OCI-LY1 (cell line): Measurements from ENCODE around the gene ANKRD30A.

Experiments used
- CTCF ChIP-seq: fragments of 200-600 bp; sonication (generic), shearing (Covaris generic); IDR thresholded peaks from 2 replicates; pipeline ENCODE4 v1.5.1; 2017; ENCODE audit warnings: mild to moderate bottlenecking, antibody characterized with exemption, low read length, moderate library complexity, mixed read lengths
- EZH2 ChIP-seq: fragments of 200-600 bp; sonication (generic), shearing (Covaris generic); IDR thresholded peaks from 2 replicates; pipeline ENCODE4 v1.8.0; 2017; ENCODE audit warnings: borderline replicate concordance, mixed run types, mild to moderate bottlenecking, antibody characterized with exemption, low read length, moderate library complexity, mixed read lengths

DNA sequence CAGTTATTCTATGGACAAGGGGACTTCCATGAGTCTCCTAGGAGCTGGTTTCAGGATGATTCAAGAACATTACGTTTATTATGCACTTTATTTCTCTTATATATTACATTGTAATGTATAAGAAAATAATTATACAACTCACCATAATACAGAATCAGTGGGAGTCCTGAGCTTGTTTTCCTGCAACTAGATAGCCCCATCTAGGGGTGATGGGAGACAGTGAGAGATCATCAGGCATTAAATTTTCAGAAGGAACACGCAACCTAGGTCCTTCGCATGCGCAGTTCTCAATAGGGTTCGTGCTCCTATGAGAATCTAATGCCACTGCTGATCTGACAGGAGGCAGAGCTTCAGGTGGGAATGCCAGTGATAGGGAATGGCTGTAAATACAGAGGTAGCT is 137.9 kb downstream of the ANKRD30A start:
- TF ChIP-seq EZH2 (no peak), CTCF (peak; percentile 40)
